Stimulated activated naive CD8-positive, alpha-beta T cell treated with anti-CD3 and anti-CD28 coated beads, Interleukin-15, amount 100 ng/mL, for 72 hours (primary cell): Measurements from ENCODE around the gene FAM222A.

ENCODE experiments used
- ATAC-seq: fragments of 150-1000 bp; cut with Tn5 transposase; 2 replicates; pipeline ENCODE4 v1.10.0; 2021; ENCODE audit warnings: mild to moderate bottlenecking, moderate library complexity
- DNase-seq, 2 donors: peaks; one replicate each; pipeline ENCODE4 v3.0.0; 2021 to 2022
- H3K27ac Mint-ChIP-seq, 2 donors: one replicate each; pipeline ENCODE4 v1.8.0; 2022; ENCODE audit warnings: mild to moderate bottlenecking in 2 of 2, mixed read lengths in 2 of 2, moderate library complexity in 2 of 2
- H3K27me3 Mint-ChIP-seq: one replicate; pipeline ENCODE4 v1.8.0; 2022; ENCODE audit warnings: mixed read lengths
- H3K4me1 Mint-ChIP-seq: one replicate; pipeline ENCODE4 v1.8.0; 2022; ENCODE audit warnings: mild to moderate bottlenecking, mixed read lengths
- H3K4me3 Mint-ChIP-seq, 2 donors: one replicate each; pipeline ENCODE4 v1.8.0; 2022; ENCODE audit warnings: mild to moderate bottlenecking in 2 of 2, mixed read lengths in 2 of 2, moderate library complexity in 1 of 2
- H3K9me3 Mint-ChIP-seq, 2 donors: one replicate each; pipeline ENCODE4 v1.8.0; 2022; ENCODE audit warnings: mixed read lengths in 2 of 2

The FAM222A gene

DNA sequence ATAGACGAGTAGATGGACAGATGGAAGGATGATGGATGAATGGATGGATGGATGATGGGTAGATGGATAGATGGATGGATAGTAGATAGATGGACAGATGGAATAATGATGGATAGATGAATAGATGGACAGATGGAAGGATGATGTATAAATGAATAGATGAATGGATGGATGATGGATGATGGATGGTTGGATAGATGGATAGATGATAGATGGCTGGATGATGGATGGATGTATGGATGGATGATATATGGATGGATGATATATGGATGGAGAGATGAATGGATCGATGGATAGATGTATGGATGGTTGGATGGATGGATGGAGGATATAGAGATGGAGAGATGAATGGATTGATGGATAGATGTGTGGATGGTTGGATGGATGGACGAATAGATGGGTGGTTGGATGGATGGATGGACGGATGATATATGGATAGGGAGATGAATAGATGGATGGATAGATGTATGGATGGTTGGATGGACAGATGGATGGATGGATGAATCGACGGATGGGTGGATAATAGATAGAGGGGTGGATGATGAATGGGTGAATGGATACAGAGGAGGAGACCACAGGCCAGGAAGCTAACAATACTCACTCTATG, 100.3 kb downstream of the FAM222A start:
- H3K27me3 Mint-ChIP-seq: no peaks in the 10 kb centered on the region
- H3K9me3 Mint-ChIP-seq: no peaks in the 10 kb centered on the region
- DNase-seq: no peak
- no peak for ATAC-seq
- no peaks in the 10 kb centered on the region for H3K4me1 Mint-ChIP-seq
- H3K27ac Mint-ChIP-seq: no peak overlapping the region
- H3K4me3 Mint-ChIP-seq: no peak overlapping the region

DNA sequence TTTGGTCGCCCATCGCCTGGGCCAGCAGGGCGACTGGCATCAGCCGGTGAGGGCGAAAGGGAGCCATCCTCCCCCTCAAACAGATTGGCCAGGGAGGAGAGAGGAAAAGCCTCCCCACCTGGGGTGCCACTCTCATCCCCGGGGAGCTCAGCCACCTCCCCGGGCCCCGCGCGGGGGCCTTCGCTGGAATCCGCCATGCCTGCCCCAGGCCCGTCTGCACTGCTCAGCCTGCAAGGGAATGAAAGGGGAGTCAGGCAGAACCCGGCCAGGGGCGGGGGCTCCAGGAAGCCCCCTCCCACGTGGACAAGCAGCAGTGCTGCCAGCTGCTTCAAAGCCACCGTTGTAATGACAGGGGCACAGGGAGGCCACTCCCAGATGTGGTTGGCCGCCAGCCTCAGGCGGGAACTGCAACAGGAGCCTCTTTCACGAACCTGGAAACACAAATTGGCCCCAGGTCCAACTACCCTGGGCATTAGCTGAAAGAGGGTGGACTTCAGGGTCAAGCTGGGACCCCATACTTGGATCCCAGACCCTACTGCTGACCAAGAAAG, 101.0 kb downstream of the FAM222A start:
- no peak for ATAC-seq
- H3K27ac Mint-ChIP-seq: no peak overlapping the region
- no peaks in the 10 kb centered on the region for H3K4me1 Mint-ChIP-seq

DNA sequence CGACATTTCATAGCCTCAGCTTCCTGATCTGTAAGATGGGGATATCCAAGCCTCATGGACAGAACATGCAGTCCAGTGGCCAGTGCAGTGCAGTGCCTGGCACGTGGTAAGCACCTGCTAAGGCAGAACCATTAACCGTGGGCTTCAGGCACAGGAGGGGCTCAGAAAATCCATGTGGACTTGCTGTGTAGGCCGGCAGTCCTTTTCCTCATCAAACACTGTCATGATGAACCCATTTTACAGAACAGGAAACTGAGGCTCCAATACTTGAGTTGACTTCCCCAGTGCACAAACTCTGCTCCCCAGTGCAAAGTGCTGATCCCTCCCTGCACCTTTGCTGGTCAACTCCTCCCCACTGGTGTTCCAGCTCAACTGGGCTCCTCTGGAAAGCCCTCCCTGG, 101.6 kb downstream of the FAM222A start:
- H3K9me3 Mint-ChIP-seq: no peaks in the 10 kb centered on the region
- no peak overlapping the region for H3K4me3 Mint-ChIP-seq
- DNase-seq: no peak
- H3K4me1 Mint-ChIP-seq: no peaks in the 10 kb centered on the region
- no peak for ATAC-seq
- H3K27ac Mint-ChIP-seq: no peak overlapping the region
- H3K27me3 Mint-ChIP-seq: no peaks in the 10 kb centered on the region

More for the DNA sequence above, 101.0 kb downstream of the FAM222A start:
- DNase-seq: no peak
- no peak overlapping the region for H3K4me3 Mint-ChIP-seq
- no peaks in the 10 kb centered on the region for H3K9me3 Mint-ChIP-seq
- no peaks in the 10 kb centered on the region for H3K27me3 Mint-ChIP-seq

DNA sequence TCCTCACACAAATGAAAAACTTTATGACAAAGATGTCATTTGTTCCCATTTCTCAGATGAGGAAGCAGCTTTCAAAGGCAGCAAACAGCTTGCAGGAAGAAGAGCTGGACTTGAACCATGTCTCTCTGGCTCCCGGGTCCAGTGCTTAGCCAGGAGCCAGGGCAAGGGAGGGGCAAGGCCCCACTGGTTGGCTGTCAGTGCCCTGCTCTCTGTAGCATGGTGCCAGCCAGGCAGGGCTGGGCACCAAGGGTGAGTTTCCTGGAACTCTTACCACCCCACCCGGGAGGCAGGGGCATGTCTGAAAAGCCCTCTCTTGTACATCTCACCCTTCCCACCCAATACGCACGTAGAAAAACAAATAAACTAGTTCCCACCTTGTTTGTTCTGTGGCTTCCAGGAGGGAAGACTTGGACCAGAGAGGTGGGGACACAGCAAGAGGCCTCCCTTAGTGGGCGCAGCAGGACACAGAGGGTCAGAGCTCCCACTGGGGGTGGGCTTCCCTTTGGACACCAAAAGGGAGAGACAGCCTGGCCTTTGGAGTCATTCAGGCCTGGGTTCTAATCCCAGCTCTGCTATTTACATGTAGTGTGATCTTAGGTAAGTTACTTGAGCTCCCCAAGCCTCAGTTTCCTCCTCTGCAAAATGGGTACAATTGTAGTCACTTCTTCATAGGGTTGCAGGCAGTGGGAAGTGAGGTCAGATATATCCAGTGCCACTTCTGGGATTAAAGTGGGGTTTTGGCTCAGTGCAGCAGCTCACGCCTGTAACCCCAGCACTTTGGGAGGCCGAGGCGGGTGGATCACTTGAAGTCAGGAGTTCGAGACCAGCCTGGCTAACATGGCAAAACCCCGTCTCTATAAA, 102.4 kb downstream of the FAM222A start:
- H3K4me1 Mint-ChIP-seq: no peaks in the 10 kb centered on the region
- no peaks in the 10 kb centered on the region for H3K9me3 Mint-ChIP-seq
- H3K4me3 Mint-ChIP-seq: no peak overlapping the region

DNA sequence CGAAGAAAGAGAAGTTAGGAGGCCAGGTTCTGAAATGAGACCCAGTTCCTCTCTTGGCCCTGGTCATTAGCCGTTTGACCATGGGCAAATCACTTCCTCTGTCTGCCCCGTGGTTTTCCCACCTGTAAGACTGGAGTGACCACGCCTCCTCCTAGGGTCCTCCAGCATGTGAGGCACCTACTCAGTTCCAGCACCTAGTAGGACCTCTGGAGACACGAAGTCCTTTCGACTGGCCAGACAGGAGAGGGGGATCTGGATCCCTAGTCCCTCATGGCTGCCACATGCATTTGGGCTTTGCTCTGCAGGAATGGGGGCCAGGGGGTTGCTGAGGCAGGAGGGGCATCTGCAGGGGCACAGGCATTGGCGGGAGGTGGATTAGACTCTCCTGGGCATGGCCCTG, 103.2 kb downstream of the FAM222A start:
- H3K27ac Mint-ChIP-seq: no peak overlapping the region
- ATAC-seq: no peak
- no peaks in the 10 kb centered on the region for H3K4me1 Mint-ChIP-seq
- DNase-seq: no peak
- H3K9me3 Mint-ChIP-seq: no peaks in the 10 kb centered on the region
- no peak overlapping the region for H3K4me3 Mint-ChIP-seq
- no peaks in the 10 kb centered on the region for H3K27me3 Mint-ChIP-seq

More for the DNA sequence above, 102.4 kb downstream of the FAM222A start:
- DNase-seq (no peak), ATAC-seq (no peak)
- H3K27me3 Mint-ChIP-seq: no peaks in the 10 kb centered on the region
- H3K27ac Mint-ChIP-seq: no peak overlapping the region

DNA sequence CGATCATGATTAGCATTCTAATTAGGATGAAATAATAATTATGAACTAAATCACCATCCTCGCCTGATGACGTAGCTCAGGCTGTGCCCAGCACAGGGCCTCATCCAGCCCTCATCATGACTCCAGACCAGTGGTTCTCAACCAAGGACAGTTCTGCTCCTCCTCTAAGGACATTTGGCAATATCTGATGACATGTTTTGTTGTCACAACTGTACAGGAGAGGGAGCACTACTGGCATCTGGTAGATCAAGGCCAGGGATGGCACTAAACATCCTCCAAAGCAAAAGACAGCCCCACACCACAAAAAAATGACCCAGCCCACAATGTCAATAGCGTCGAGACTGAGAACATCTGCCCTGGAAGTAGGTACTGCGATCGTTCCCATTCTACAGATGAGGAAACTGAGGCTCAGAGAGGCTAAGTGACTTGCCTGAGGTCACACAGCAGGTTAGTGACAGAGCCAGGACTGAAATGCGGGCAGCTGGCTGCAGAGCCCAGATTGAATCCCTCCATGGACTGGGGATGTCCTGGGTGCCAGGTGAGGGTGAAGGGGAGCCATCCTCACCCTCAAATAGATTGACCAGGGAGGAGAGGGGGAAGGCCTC, 104.1 kb downstream of the FAM222A start:
- no peak overlapping the region for H3K27ac Mint-ChIP-seq
- H3K4me1 Mint-ChIP-seq: no peaks in the 10 kb centered on the region
- DNase-seq: no peak
- no peak overlapping the region for H3K4me3 Mint-ChIP-seq
- H3K9me3 Mint-ChIP-seq: no peaks in the 10 kb centered on the region
- ATAC-seq: no peak
- H3K27me3 Mint-ChIP-seq: no peaks in the 10 kb centered on the region

DNA sequence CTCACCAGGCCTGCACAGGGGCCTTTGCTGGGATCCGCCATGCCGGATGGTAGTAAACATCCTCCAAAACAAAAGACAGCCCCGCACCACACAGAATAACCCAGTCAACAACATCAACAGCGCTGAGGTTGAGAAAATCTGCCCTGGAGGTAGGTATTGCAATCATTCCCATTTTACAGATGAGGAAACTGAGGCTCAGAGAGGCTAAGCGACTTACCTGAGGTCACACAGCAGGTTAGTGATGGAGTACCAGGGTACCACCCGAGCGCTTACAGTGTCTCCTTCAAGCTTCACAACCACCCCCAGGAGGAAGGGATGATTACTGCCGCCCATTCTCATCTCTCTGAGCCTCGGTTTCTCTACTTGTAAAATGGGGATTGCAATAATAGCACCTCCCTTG, 104.6 kb downstream of the FAM222A start:
- Mint-ChIP-seq H3K9me3 (no peaks in the 10 kb centered on the region), H3K27ac (no peak overlapping the region)
- no peak for DNase-seq

DNA sequence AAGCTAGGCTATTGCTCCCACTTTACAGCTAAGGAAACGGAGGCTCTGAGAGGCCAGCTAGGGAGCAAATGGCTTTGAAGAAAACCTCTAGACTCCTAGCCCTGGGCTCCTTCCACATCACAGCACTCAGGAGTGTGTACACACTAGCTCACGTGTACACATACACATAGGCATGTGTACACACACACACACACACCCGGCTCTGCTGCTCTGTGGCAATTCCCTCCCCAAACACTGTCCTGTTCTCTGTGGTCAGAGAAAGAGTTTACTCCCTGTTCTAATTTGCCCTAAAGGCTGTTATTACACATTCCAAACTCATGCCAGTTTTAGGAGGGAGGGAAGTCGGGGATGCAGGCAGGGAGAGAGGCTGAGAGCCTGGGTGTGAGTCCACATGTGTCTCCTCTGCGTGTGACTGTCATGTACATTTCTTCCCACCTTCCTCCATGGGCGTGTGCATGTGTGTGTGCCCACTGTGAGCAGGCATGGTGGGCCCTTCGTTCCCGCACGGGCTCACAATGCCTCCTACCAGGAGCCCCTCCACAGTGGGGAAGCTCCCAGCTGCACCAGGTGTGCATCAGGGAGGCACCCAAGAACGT, 105.4 kb downstream of the FAM222A start:
- no peaks in the 10 kb centered on the region for H3K9me3 Mint-ChIP-seq
- no peaks in the 10 kb centered on the region for H3K4me1 Mint-ChIP-seq
- DNase-seq: no peak
- no peaks in the 10 kb centered on the region for H3K27me3 Mint-ChIP-seq
- no peak overlapping the region for H3K4me3 Mint-ChIP-seq
- no peak overlapping the region for H3K27ac Mint-ChIP-seq
- no peak for ATAC-seq

More for the DNA sequence above, 104.6 kb downstream of the FAM222A start:
- H3K4me1 Mint-ChIP-seq: no peaks in the 10 kb centered on the region
- ATAC-seq: no peak
- no peak overlapping the region for H3K4me3 Mint-ChIP-seq
- H3K27me3 Mint-ChIP-seq: no peaks in the 10 kb centered on the region
